T-cell (primary cell): Measurements from ENCODE around the gene CUL3. TPM values are rescaled to one million over a fixed set of nuclear protein-coding genes. Genes with fewer than 3 reads are reported as not detected.

ENCODE experiments used
- ATAC-seq, 4 experiments: fragments of 200-7000 bp in 3 of 4; fragments of 150-1000 bp in 1 of 4; cut with Tn5 transposase; replicated peaks in 1 of 4; 1 replicate in 3 of 4; 2 replicates in 1 of 4; pipeline ENCODE4 v1.10.0; 2021; ENCODE audit warnings: moderate library complexity in 3 of 4, mild to moderate bottlenecking in 2 of 4, moderate number of reproducible peaks in 1 of 4
- CTCF ChIA-PET, 2 donors: fragments of 300-600 bp; sonication (Branson Sonifier 250); formaldehyde crosslinking; loops; one replicate each; lab custom pipeline; 2022; ENCODE audit warnings: antibody characterized with exemption in 2 of 2; lab: Charles Lee
- POLR2A ChIA-PET, 2 donors: fragments of 300-600 bp; sonication (Branson Sonifier 250); formaldehyde crosslinking; loops; one replicate each; lab custom pipeline; 2022; ENCODE audit warnings: antibody characterized with exemption in 2 of 2; lab: Charles Lee
- DNase-seq, 35 experiments: peaks; one replicate each; pipeline versions ENCODE4 v3.0.0 to v3.0.0-alpha.2; 2013 to 2023
- H3K27ac ChIP-seq: one replicate; pipeline ENCODE4 v1.5.1; 2013; ENCODE audit warnings: low read length
- H3K27me3 ChIP-seq, 2 experiments: replicated peaks in 1 of 2; 1 replicate in 1 of 2; 2 replicates in 1 of 2; pipeline versions ENCODE4 v1.6.1 to v1.7.0; 2013; ENCODE audit warnings: low read length in 1 of 2, mixed read lengths in 1 of 2; ENCODE audit not compliant: control insufficient read depth in 2 of 2, insufficient read depth in 2 of 2; ENCODE audit errors: extremely low read depth in 1 of 2
- H3K36me3 ChIP-seq, 2 donors: 1 replicate in 1 of 2; 2 replicates in 1 of 2; pipeline versions ENCODE4 v1.6.1 to v1.7.0; 2013; ENCODE audit warnings: low read length in 1 of 2; ENCODE audit not compliant: control insufficient read depth in 2 of 2, insufficient read depth in 1 of 2; ENCODE audit errors: extremely low read depth in 1 of 2
- H3K4me1 ChIP-seq, 2 experiments: 1 replicate in 1 of 2; 2 replicates in 1 of 2; pipeline versions ENCODE4 v1.6.1 to v1.7.0; 2013; ENCODE audit warnings: low read length in 2 of 2, mixed read lengths in 1 of 2; ENCODE audit not compliant: insufficient read depth in 2 of 2, control insufficient read depth in 1 of 2; ENCODE audit errors: extremely low read depth in 1 of 2
- H3K4me3 ChIP-seq, 2 donors: 1 replicate in 1 of 2; 2 replicates in 1 of 2; pipeline versions ENCODE4 v1.5.1 to v1.7.0; 2013; ENCODE audit warnings: mild to moderate bottlenecking in 2 of 2, low read length in 1 of 2, moderate library complexity in 1 of 2; ENCODE audit not compliant: control insufficient read depth in 1 of 2; ENCODE audit errors: extremely low read depth in 1 of 2
- H3K9me3 ChIP-seq: 2 replicates; pipeline ENCODE4 v1.7.0; 2013
- H3K27ac Mint-ChIP-seq, 2 donors: one replicate each; pipeline ENCODE4 v1.8.0; 2020 to 2021; ENCODE audit warnings: mild to moderate bottlenecking in 2 of 2, mixed read lengths in 2 of 2
- H3K27me3 Mint-ChIP-seq, 2 donors: one replicate each; pipeline ENCODE4 v1.8.0; 2021 to 2022; ENCODE audit warnings: mixed read lengths in 2 of 2
- H3K36me3 Mint-ChIP-seq: one replicate; pipeline ENCODE4 v1.8.0; 2021; ENCODE audit warnings: mixed read lengths
- H3K4me1 Mint-ChIP-seq, 3 donors: one replicate each; pipeline ENCODE4 v1.8.0; 2020 to 2022; ENCODE audit warnings: mixed read lengths in 3 of 3, mild to moderate bottlenecking in 1 of 3
- H3K4me3 Mint-ChIP-seq, 3 donors: one replicate each; pipeline ENCODE4 v1.8.0; 2020 to 2022; ENCODE audit warnings: mild to moderate bottlenecking in 3 of 3, mixed read lengths in 3 of 3, moderate library complexity in 3 of 3
- H3K9me3 Mint-ChIP-seq, 3 donors: one replicate each; pipeline ENCODE4 v1.8.0; 2020 to 2022; ENCODE audit warnings: mixed read lengths in 3 of 3
- WGBS: methylation state at CpG from one replicate; pipeline ENCODE4 v1.1.5; 2013; ENCODE audit warnings: missing lambda C conversion rate; ENCODE audit not compliant: insufficient coverage; 5-methylcytosine and 5-hydroxymethylcytosine counted together
- total RNA-seq, 35 experiments: library from RNA in 6 of 35; stranded (reverse) in 6 of 35; fragments of 120-200 nt in 1 of 35; gene quantifications; one replicate each; pipeline versions ENCODE4 v1.2.1 to v1.2.4 and lab custom pipeline; 2013 to 2026

Gene CUL3
- total RNA-seq, 5 donors from 2014 or later (not counting 1 experiment from before 2014, with no cell fraction given): 66.1 to 95.9 (median 82.7) TPM

- 0% methylated on average over 1 of the region's 2 CpGs for WGBS
- Mint-ChIP-seq H3K36me3 (no peaks in the 10 kb centered on the region), H3K4me1 (no peaks in the 10 kb centered on the region), H3K9me3 (peaks cover 2 to 7% (median 6%) of the 10 kb centered on the region in 3 donors), H3K4me3 (no peak overlapping the region), H3K27me3 (peaks cover 4 to 9% of the 10 kb centered on the region in 2 donors), H3K27ac (no peak overlapping the region)
- ChIA-PET CTCF (no interaction called here), POLR2A (no interaction called here)
- ATAC-seq (no peak), DNase-seq (no peak)
- no peak overlapping the region for H3K27ac ChIP-seq
- H3K27me3 ChIP-seq: peaks cover 0 to 8% of the 10 kb centered on the region in 2 experiments
- H3K9me3 ChIP-seq: no peaks in the 10 kb centered on the region
- H3K36me3 ChIP-seq: no peaks in the 10 kb centered on the region
- no peaks in the 10 kb centered on the region for H3K4me1 ChIP-seq
- H3K4me3 ChIP-seq: no peak overlapping the region
These were observed 155.7 kb downstream of the CUL3 start for GRCh38 chr2:224429441-224429810.

- peaks cover 0 to 8% of the 10 kb centered on the region in 2 experiments for H3K27me3 ChIP-seq
- no peaks in the 10 kb centered on the region for H3K36me3 Mint-ChIP-seq
- no peaks in the 10 kb centered on the region for H3K9me3 ChIP-seq
- no peaks in the 10 kb centered on the region for H3K4me1 Mint-ChIP-seq
- no peaks in the 10 kb centered on the region for H3K4me1 ChIP-seq
- H3K36me3 ChIP-seq: no peaks in the 10 kb centered on the region
- H3K27ac ChIP-seq: no peak overlapping the region
- no peak overlapping the region for H3K4me3 ChIP-seq
- DNase-seq (no peak), ATAC-seq (no peak)
- no peak overlapping the region for H3K27ac Mint-ChIP-seq
- peaks cover 4 to 9% of the 10 kb centered on the region in 2 donors for H3K27me3 Mint-ChIP-seq
- H3K9me3 Mint-ChIP-seq: peaks cover 2 to 7% (median 6%) of the 10 kb centered on the region in 3 donors
- 55% methylated on average over 3 of the region's 3 CpGs for WGBS
- ChIA-PET CTCF (interaction anchor here in 1 of 2 donors (0.6 kb wide), 1 partner anchor 435 kb away, joined by 4 read pairs; no protein-coding TSS in a partner anchor), POLR2A (no interaction called here)
- no peak overlapping the region for H3K4me3 Mint-ChIP-seq
These were observed 156.2 kb downstream of the CUL3 start for GRCh38 chr2:224428787-224429440.

DNA sequence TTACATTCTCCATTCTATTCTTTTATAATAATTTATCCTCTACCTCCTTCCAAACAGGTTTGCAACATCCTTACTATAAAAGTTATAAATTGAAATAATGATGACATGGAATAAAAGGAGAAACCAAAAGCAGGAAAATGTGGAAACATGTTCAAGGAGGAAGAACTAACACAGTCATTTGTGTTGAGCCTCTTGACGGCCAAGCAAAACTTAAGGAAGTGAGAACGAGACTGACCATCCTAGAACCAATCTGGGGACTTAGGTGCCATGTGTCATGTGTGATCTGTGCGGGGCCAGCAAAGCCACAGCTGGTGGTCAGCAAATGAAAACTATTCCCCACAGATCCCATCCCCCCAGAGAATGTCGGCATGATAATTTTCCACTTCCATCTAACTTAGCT lies 157.7 kb downstream of the CUL3 start:
- H3K4me3 Mint-ChIP-seq: no peak overlapping the region
- H3K4me3 ChIP-seq: no peak overlapping the region
- H3K27me3 ChIP-seq: peaks cover 0 to 8% of the 10 kb centered on the region in 2 experiments
- no peak for ATAC-seq
- H3K27ac Mint-ChIP-seq: no peak overlapping the region
- WGBS: 95% methylated on average over 2 of the region's 4 CpGs
- no peaks in the 10 kb centered on the region for H3K4me1 Mint-ChIP-seq
- H3K36me3 Mint-ChIP-seq: no peaks in the 10 kb centered on the region
- CTCF ChIA-PET: no interaction called here
- no peaks in the 10 kb centered on the region for H3K9me3 ChIP-seq
- no peaks in the 10 kb centered on the region for H3K4me1 ChIP-seq
- peaks cover 4 to 6% of the 10 kb centered on the region in 2 donors for H3K27me3 Mint-ChIP-seq
- no peak for DNase-seq
- peaks cover 2 to 7% (median 6%) of the 10 kb centered on the region in 3 donors for H3K9me3 Mint-ChIP-seq
- no peaks in the 10 kb centered on the region for H3K36me3 ChIP-seq
- POLR2A ChIA-PET: no interaction called here
- H3K27ac ChIP-seq: no peak overlapping the region

GRCh38 chr2:224426656-224427055 lies 158.5 kb downstream of the CUL3 start:
- no peak overlapping the region for H3K4me3 Mint-ChIP-seq
- no peak overlapping the region for H3K27ac Mint-ChIP-seq
- ChIA-PET CTCF (no interaction called here), POLR2A (no interaction called here)
- Histone ChIP-seq H3K4me1 (no peaks in the 10 kb centered on the region), H3K27me3 (peaks cover 0 to 3% of the 10 kb centered on the region in 2 experiments), H3K4me3 (no peak overlapping the region), H3K9me3 (no peaks in the 10 kb centered on the region), H3K27ac (no peak overlapping the region), H3K36me3 (no peaks in the 10 kb centered on the region)
- H3K36me3 Mint-ChIP-seq: no peaks in the 10 kb centered on the region
- ATAC-seq: no peak
- H3K27me3 Mint-ChIP-seq: peaks cover 4 to 6% of the 10 kb centered on the region in 2 donors
- H3K9me3 Mint-ChIP-seq: peaks cover 2 to 7% (median 6%) of the 10 kb centered on the region in 3 donors
- H3K4me1 Mint-ChIP-seq: no peaks in the 10 kb centered on the region
- DNase-seq: no peak
- 86% methylated on average over 1 of the region's 3 CpGs for WGBS

GRCh38 chr2:224421065-224421464 lies 164.1 kb downstream of the CUL3 start:
- CTCF ChIA-PET: no interaction called here
- H3K9me3 Mint-ChIP-seq: peaks cover 3 to 9% (median 7%) of the 10 kb centered on the region in 3 donors

More at GRCh38 chr2:224421065-224421464, 164.1 kb downstream of the CUL3 start:
- Mint-ChIP-seq H3K27me3 (peaks cover 3 to 7% of the 10 kb centered on the region in 2 donors), H3K4me3 (no peak overlapping the region), H3K4me1 (no peaks in the 10 kb centered on the region), H3K36me3 (no peaks in the 10 kb centered on the region), H3K27ac (no peak overlapping the region)
- DNase-seq (no peak), ATAC-seq (no peak)
- POLR2A ChIA-PET: no interaction called here
- Histone ChIP-seq H3K4me1 (no peaks in the 10 kb centered on the region), H3K9me3 (no peaks in the 10 kb centered on the region), H3K36me3 (no peaks in the 10 kb centered on the region), H3K27me3 (peaks cover 0 to 6% of the 10 kb centered on the region in 2 experiments), H3K4me3 (no peak overlapping the region), H3K27ac (no peak overlapping the region)
- WGBS: no CpG with 5 or more reads among the region's 2 CpGs

Other genes starting within 250 kb of the CUL3 start
- gene FAM124B, start 183.3 kb downstream of the CUL3 start, total RNA-seq: 1 to 10 TPM in 2 of 5 donors, under 1 TPM in 2, not detected in 1; 0.20 to 1.2 (median 0.76) TPM
- gene CCDC195, start 131.0 kb upstream of the CUL3 start, total RNA-seq: not detected